BLaER1 treated with 17β-estradiol and CSF1 and Interleukin-3, amounts not matched to agents 10 nM and 100 nM (cell line): ENCODE data around the gene SAPCD1.

Source experiments
- H3K27ac ChIP-seq, 11 experiments: shearing (Covaris generic); formaldehyde crosslinking; 2 replicates each; pipeline ENCODE4 v1.8.1; 2022
- H3K27me3 ChIP-seq, 11 experiments: shearing (Covaris generic); formaldehyde crosslinking; 2 replicates each; pipeline ENCODE4 v1.8.1; 2022
- H3K36me3 ChIP-seq, 11 experiments: shearing (Covaris generic); formaldehyde crosslinking; 2 replicates each; pipeline ENCODE4 v1.8.1; 2022
- H3K4me1 ChIP-seq, 10 experiments: shearing (Covaris generic); formaldehyde crosslinking; 2 replicates each; pipeline ENCODE4 v1.8.1; 2022
- H3K4me2 ChIP-seq, 11 experiments: shearing (Covaris generic); formaldehyde crosslinking; 2 replicates each; pipeline ENCODE4 v1.8.1; 2022
- H3K4me3 ChIP-seq, 10 experiments: shearing (Covaris generic); formaldehyde crosslinking; 2 replicates each; pipeline ENCODE4 v1.8.1; 2022
- H3K9ac ChIP-seq, 11 experiments: shearing (Covaris generic); formaldehyde crosslinking; 2 replicates each; pipeline ENCODE4 v1.8.1; 2022
- H3K9me3 ChIP-seq, 11 experiments: shearing (Covaris generic); formaldehyde crosslinking; replicated peaks in 1 of 11; 2 replicates each; pipeline ENCODE4 v1.8.1; 2022
- H4K20me1 ChIP-seq, 11 experiments: shearing (Covaris generic); formaldehyde crosslinking; 2 replicates each; pipeline ENCODE4 v1.8.1; 2022
- Cebpa-rat ChIP-seq, 11 experiments: shearing (Covaris generic); IDR thresholded peaks; 2 replicates each; pipeline ENCODE4 v1.8.1; 2022

Gene SAPCD1

GRCh38 chr6:31752739-31753319 is 9.6 kb upstream of the SAPCD1 start:
- no peak overlapping the region for H3K4me3 ChIP-seq
- no peak for TF ChIP-seq Cebpa-rat (IDR thresholded peaks at IDR 0.05)
- H4K20me1 ChIP-seq = no peaks in the 10 kb centered on the region
- H3K27me3 ChIP-seq = no peaks in the 10 kb centered on the region
- H3K27ac ChIP-seq = no peak overlapping the region
- no peaks in the 10 kb centered on the region for H3K4me1 ChIP-seq
- no peak overlapping the region for H3K4me2 ChIP-seq
- H3K9ac ChIP-seq = no peak overlapping the region
- peaks cover 0 to 43% (median 25%) of the 10 kb centered on the region in 11 experiments; a peak in 18 of 22 replicates for H3K36me3 ChIP-seq
- no peaks in the 10 kb centered on the region for H3K9me3 ChIP-seq

- H3K9ac ChIP-seq = no peak overlapping the region
- peaks cover 7 to 61% (median 54%) of the 10 kb centered on the region in 11 experiments; a peak in 20 of 22 replicates for H3K36me3 ChIP-seq
- no peak overlapping the region for H3K4me2 ChIP-seq
- H3K27me3 ChIP-seq = no peaks in the 10 kb centered on the region
- peaks cover 0 to 23% (median 20%) of the 10 kb centered on the region in 10 experiments; a peak in 17 of 20 replicates for H3K4me1 ChIP-seq
- no peaks in the 10 kb centered on the region for H4K20me1 ChIP-seq
- no peak for TF ChIP-seq Cebpa-rat (IDR thresholded peaks at IDR 0.05)
- H3K27ac ChIP-seq = no peak overlapping the region
- H3K9me3 ChIP-seq = no peaks in the 10 kb centered on the region
- H3K4me3 ChIP-seq = no peak overlapping the region
Observed at GRCh38 chr6:31758281-31758680, 4.2 kb upstream of the SAPCD1 start.

GRCh38 chr6:31760790-31761189 is 1.7 kb upstream of the SAPCD1 start:
- H3K36me3 ChIP-seq = peaks cover 7 to 79% (median 66%) of the 10 kb centered on the region in 11 experiments; a peak in 20 of 22 replicates
- H3K4me2 ChIP-seq = no peak overlapping the region

GRCh38 chr6:31761343-31761742 is 1.1 kb upstream of the SAPCD1 start:
- H4K20me1 ChIP-seq = no peaks in the 10 kb centered on the region
- H3K4me1 ChIP-seq = peaks cover 0 to 30% (median 22%) of the 10 kb centered on the region in 10 experiments; a peak in 17 of 20 replicates
- peak overlapping the region in 4 of 11 experiments; percentile 3 to 17 (median 8); a peak in 5 of 22 replicates for H3K4me2 ChIP-seq
- no peaks in the 10 kb centered on the region for H3K9me3 ChIP-seq
- H3K36me3 ChIP-seq = peaks cover 7 to 81% (median 66%) of the 10 kb centered on the region in 11 experiments; a peak in 20 of 22 replicates
- TF ChIP-seq Cebpa-rat (IDR thresholded peaks at IDR 0.05) = no peak
- H3K27me3 ChIP-seq = no peaks in the 10 kb centered on the region
- H3K9ac ChIP-seq = no peak overlapping the region
- H3K27ac ChIP-seq = no peak overlapping the region; a peak in 1 of 22 replicates
- no peak overlapping the region for H3K4me3 ChIP-seq

More at GRCh38 chr6:31760790-31761189, 1.7 kb upstream of the SAPCD1 start:
- no peak overlapping the region for H3K9ac ChIP-seq
- no peak overlapping the region for H3K4me3 ChIP-seq
- H3K4me1 ChIP-seq = peaks cover 0 to 30% (median 22%) of the 10 kb centered on the region in 10 experiments; a peak in 17 of 20 replicates
- TF ChIP-seq Cebpa-rat (IDR thresholded peaks at IDR 0.05) = no peak
- no peaks in the 10 kb centered on the region for H3K27me3 ChIP-seq
- H4K20me1 ChIP-seq = no peaks in the 10 kb centered on the region
- H3K9me3 ChIP-seq = no peaks in the 10 kb centered on the region
- no peak overlapping the region for H3K27ac ChIP-seq

- no peaks in the 10 kb centered on the region for H4K20me1 ChIP-seq
- H3K4me1 ChIP-seq = peaks cover 11 to 30% (median 26%) of the 10 kb centered on the region in 10 experiments
- no peak for TF ChIP-seq Cebpa-rat (IDR thresholded peaks at IDR 0.05)
- no peak overlapping the region for H3K4me3 ChIP-seq
- H3K9ac ChIP-seq = peak overlapping the region in 4 of 11 experiments; percentile 0 to 50 (median 20); a peak in 4 of 22 replicates
- peak overlapping the region in 10 of 11 experiments; percentile 7 to 62 (median 27); a peak in 13 of 22 replicates for H3K4me2 ChIP-seq
- H3K27ac ChIP-seq = peak overlapping the region in 4 of 11 experiments; percentile 13 to 42 (median 22); a peak in 4 of 22 replicates
- H3K9me3 ChIP-seq = no peaks in the 10 kb centered on the region
- H3K27me3 ChIP-seq = no peaks in the 10 kb centered on the region
- peaks cover 7 to 77% (median 61%) of the 10 kb centered on the region in 11 experiments; a peak in 20 of 22 replicates for H3K36me3 ChIP-seq
Observed at GRCh38 chr6:31762878-31763618, 592 bp downstream of the SAPCD1 start.

GRCh38 chr6:31763619-31763940 is 1.1 kb downstream of the SAPCD1 start:
- Histone ChIP-seq H3K27ac (peak overlapping the region in 1 of 11 experiments; percentile 20; a peak in 2 of 22 replicates), H3K4me3 (no peak overlapping the region), H3K9me3 (no peaks in the 10 kb centered on the region), H3K4me2 (peak overlapping the region in 2 of 11 experiments; percentile 14 to 62; a peak in 3 of 22 replicates), H3K4me1 (peaks cover 17 to 34% (median 29%) of the 10 kb centered on the region in 10 experiments), H3K9ac (peak overlapping the region in 2 of 11 experiments; percentile 0 to 50; a peak in 1 of 22 replicates), H4K20me1 (no peaks in the 10 kb centered on the region), H3K27me3 (no peaks in the 10 kb centered on the region), H3K36me3 (peaks cover 7 to 72% (median 55%) of the 10 kb centered on the region in 11 experiments; a peak in 20 of 22 replicates)
- no peak for TF ChIP-seq Cebpa-rat (IDR thresholded peaks at IDR 0.05)

GRCh38 chr6:31764198-31764597 is 1.7 kb downstream of the SAPCD1 start:
- peak overlapping the region in 1 of 11 experiments; percentile 0; a peak in 1 of 22 replicates for H3K27ac ChIP-seq
- H3K4me1 ChIP-seq = peaks cover 23 to 41% (median 31%) of the 10 kb centered on the region in 10 experiments
- peaks cover 1 to 65% (median 50%) of the 10 kb centered on the region in 11 experiments; a peak in 19 of 22 replicates for H3K36me3 ChIP-seq
- TF ChIP-seq Cebpa-rat (IDR thresholded peaks at IDR 0.05) = no peak
- no peaks in the 10 kb centered on the region for H3K9me3 ChIP-seq
- peak overlapping the region in 3 of 11 experiments; percentile 11 to 16 (median 14); a peak in 1 of 22 replicates for H3K9ac ChIP-seq
- H3K27me3 ChIP-seq = no peaks in the 10 kb centered on the region
- no peaks in the 10 kb centered on the region for H4K20me1 ChIP-seq
- no peak overlapping the region for H3K4me3 ChIP-seq
- H3K4me2 ChIP-seq = no peak overlapping the region

GRCh38 chr6:31765559-31765909 is 3.1 kb downstream of the SAPCD1 start:
- H3K4me1 ChIP-seq = peaks cover 24 to 52% (median 32%) of the 10 kb centered on the region in 10 experiments

More at GRCh38 chr6:31765559-31765909, 3.1 kb downstream of the SAPCD1 start:
- H3K27me3 ChIP-seq = no peaks in the 10 kb centered on the region
- H3K36me3 ChIP-seq = peaks cover 0 to 52% (median 36%) of the 10 kb centered on the region in 11 experiments; a peak in 17 of 22 replicates
- H3K9me3 ChIP-seq = no peaks in the 10 kb centered on the region
- H4K20me1 ChIP-seq = no peaks in the 10 kb centered on the region
- H3K27ac ChIP-seq = no peak overlapping the region
- no peak overlapping the region for H3K4me2 ChIP-seq
- no peak overlapping the region for H3K9ac ChIP-seq
- H3K4me3 ChIP-seq = no peak overlapping the region
- no peak for TF ChIP-seq Cebpa-rat (IDR thresholded peaks at IDR 0.05)
